Jurkat, Clone E6-1 (cell line): ENCODE results near the gene MYLK4.

Experiments used
- DNase-seq: peaks from one replicate; pipeline ENCODE4 v3.0.0-alpha.2; 2011; ENCODE audit warnings: low read depth, low spot score
- H3K4me3 ChIP-seq: 2 replicates; pipeline ENCODE4 v1.5.1; 2011; ENCODE audit warnings: mild to moderate bottlenecking, low read length, control low read depth, moderate library complexity

The MYLK4 gene

DNA sequence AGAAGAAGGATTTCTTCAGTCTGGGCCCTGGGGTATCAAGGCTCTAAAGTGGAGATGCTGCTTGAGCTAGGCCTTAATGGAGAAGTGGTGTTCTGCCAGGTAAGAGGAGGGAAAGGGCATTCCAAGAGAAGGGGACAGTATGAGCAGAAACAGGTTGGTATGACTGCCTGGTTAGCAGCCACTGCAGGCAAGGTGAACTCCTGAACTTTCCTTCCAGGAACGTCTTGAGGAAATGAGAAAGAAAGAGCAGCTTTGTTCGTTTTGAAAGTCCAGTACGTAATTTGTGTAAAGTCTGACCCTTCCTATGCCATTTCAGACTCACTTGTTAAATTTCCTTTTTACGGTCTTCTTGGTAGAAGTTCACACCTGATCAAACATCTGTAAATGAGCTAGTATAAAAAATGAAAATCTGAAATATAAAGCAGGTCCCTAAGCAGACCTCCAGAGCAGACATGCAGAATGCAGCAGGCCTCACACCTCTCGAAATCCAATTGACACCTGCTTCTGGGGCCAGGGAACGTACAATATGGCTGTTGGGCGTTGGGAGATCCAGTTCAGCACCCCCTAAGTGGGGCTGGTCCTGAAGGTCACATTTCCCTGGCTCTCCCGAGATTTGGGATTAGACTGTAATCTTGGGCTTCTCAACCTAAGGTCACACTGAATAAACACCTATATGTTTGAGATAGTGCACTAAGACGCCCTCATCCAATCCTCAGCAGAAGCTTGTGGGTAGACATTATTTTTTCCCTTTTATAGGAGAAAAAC is 33.6 kb downstream of the MYLK4 start:
- no peak overlapping the region for H3K4me3 ChIP-seq
- DNase-seq: no peak

DNA sequence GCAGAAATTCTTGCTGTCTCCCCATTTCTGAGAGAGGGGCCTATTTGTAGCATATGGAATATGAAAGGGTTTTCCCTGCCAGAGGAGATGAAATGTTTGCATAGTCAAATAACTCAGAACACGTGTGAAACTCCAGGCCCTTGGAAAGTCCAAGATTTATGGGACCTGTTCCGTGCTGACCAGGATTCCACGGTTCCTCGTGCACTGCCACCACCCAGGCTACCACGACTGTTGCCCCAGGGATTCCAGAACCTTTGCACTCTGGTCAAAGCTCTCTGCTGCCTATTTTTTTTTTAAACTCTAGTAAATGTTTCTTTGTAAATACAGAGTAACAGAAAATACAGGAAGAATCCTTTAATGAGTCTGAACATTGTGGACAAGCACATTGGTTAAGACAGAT is 35.0 kb downstream of the MYLK4 start:
- DNase-seq: no peak

DNA sequence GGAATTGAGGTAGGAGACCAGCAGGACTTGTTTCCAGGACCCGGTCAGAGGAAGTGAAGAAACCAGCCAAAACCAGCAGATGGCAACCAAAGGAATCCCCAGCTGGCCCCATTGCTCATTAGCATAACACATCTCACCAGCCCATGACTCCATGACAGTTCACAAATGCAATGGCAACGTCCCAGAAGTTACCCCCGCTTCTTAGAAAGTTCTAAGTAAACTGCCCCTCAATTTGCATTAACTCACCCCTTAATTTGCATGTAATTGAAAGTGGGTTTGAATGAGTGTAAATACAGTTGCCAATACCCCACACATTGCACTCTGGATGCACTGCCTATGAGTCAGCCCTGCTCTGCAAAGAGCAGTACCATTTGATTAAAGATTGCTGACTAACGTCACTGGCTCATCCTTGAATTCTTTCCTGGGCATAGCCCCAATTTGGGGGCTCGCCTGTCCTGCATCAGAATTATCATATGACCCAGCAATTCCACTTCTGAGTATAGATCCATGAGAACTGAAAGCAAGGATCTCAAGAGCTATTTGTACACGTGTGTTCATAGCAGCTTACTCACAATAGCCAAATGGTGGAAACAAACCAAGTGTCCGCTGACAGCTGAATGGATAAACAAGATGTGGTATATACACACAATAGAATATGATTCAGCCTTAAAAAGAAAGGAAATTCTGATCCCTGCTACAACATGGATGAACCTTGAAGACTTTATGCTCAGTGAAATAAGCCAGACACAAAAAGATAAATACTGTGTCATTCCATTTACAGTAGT is 36.4 kb downstream of the MYLK4 start:
- H3K4me3 ChIP-seq: no peak overlapping the region
- DNase-seq: no peak

More for the DNA sequence above, 35.0 kb downstream of the MYLK4 start:
- no peak overlapping the region for H3K4me3 ChIP-seq

DNA sequence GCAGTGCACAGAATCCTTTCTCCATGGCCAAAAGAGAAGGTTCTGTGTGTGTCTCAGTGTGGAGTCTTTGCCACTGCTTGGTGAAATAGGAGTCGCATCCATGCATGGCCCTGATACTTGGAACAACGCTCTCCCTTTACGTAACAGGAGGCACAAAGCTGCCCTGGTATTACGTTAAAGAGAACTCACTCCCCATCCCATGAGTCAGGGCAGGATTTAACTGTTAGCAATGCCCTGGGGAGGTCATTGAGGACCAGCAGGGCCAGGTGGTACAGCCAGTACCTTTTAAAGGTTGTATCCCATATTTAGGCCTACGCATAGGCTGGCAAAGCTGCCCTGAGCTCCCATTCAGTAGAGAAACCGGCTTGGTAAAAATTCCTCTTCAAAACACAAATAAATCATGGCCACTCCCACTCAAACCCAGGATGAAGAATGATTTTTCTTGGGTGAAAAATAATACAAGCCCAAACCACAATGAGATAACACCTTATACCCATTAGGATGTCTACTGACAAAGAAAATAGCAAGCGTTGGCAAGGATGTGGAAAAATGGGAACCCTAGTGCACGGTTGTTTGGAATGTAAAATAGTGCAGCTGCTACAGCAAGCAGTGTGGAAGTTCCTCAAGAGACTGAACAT is 37.1 kb downstream of the MYLK4 start:
- H3K4me3 ChIP-seq: no peak overlapping the region
- no peak for DNase-seq

DNA sequence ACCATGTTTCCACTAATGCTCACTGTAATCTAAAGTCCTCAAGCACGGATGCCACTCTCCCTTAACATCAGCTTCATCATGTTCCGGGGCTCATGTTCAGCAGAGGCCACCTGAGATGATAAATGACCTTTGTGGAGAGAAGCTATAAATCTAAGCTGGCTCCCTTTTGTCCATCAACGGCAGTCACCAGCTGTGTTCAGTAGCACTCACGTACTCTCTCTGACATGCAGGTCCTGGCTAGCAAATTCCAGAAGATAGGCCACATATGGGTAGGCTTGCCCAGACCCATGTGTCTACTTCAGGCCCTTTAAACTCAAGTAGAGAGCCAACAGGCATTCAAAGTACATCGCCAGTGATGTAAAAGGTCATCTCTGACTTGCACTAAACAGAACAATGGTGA is 38.6 kb downstream of the MYLK4 start:
- DNase-seq: no peak
- no peak overlapping the region for H3K4me3 ChIP-seq

DNA sequence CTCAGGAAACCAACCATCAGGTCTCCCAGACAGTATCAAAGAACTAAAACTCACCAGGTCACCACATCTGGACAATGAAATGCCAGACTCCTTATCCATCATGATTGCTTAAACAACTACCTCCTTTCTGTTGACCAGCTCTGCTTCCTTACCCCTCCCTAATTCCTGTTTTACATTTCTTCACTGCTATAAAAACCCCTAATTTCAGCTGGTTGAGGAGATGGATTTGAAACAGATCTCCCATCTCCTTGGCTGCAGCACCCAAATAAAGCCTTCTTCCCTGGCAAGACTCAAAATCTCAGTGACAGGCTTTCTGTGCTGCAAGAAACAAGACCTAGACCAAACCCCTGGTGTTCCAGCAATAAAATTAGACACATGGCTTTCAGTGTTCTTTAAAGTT is 40.3 kb downstream of the MYLK4 start:
- no peak for DNase-seq
- H3K4me3 ChIP-seq: no peak overlapping the region

DNA sequence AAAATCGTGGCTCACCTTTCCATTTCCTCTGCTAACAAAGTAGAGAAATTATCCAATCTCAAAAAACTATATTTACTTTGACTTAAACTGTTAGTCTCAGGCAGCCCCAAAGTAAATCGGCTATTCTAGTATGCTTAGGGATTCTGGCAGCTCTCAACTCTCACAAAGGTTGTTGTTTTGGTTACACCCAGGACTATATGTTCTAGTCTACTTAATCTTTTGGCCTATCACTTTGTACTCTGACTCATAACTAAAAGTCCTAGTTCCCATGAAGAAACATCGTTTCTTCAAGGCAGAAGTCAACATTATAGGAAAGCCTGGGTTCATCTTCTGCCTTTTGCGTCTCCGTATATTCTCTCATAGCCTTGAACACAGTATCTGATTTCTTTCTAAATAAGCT is 42.3 kb downstream of the MYLK4 start:
- no peak for DNase-seq
- no peak overlapping the region for H3K4me3 ChIP-seq

DNA sequence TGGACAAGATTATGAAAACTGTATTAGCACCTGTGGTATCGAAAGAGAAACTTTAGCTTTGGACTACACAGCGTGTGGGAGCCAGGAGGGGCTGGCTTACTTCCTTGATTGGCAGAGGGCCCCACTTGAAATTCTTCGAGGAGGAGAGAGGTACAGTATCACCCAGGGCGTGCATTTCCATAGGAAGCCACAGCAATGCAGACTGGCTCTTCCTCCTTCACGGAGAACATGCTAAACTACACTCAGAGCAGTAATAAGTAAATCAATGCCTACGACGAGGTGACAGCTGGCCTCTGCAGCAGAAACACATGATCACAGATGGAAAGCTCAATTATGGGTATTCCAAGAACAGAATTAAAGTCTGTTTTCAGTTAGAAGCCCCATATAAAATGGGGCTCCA is 44.2 kb downstream of the MYLK4 start:
- no peak overlapping the region for H3K4me3 ChIP-seq
- DNase-seq: no peak

DNA sequence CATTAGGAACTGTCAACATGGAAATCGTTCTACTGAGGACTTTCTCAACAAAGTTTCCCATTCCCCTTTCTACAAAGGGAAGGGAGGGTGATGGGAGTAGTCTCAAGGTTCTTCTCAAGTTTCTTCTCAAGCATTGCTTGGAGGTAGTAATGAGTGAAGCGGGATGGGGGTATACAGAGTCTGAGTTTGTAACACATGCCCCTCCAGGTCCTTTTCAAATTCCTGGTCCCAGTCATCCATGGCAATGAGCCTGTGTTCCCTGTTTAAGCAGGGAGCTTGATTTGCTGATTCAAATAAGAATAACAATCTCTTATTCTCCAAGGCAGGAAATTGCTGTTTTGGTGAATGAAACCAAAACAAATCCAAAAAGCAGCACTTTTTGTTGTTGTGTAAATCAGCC is 45.5 kb downstream of the MYLK4 start:
- no peak for DNase-seq
- no peak overlapping the region for H3K4me3 ChIP-seq

DNA sequence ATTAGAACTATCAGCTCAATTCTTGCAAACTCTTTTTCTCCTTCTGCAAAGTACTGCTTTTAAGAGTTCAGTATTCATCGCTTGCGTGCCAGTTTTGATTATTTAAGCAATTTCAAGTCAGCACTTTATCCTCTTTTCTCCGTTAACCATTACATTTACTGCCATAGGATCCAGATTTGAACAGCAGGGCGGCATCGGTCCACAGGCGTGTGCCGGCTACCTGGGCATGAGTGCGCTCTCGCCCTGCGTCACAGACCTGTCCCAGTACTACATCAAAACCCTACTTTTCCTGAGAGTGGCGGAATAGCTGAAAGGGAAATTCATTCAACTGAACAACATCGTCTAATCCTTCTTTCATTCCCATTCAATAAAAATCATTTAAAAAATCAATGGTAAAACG is 53.4 kb downstream of the MYLK4 start:
- no peak for DNase-seq
- H3K4me3 ChIP-seq: no peak overlapping the region

DNA sequence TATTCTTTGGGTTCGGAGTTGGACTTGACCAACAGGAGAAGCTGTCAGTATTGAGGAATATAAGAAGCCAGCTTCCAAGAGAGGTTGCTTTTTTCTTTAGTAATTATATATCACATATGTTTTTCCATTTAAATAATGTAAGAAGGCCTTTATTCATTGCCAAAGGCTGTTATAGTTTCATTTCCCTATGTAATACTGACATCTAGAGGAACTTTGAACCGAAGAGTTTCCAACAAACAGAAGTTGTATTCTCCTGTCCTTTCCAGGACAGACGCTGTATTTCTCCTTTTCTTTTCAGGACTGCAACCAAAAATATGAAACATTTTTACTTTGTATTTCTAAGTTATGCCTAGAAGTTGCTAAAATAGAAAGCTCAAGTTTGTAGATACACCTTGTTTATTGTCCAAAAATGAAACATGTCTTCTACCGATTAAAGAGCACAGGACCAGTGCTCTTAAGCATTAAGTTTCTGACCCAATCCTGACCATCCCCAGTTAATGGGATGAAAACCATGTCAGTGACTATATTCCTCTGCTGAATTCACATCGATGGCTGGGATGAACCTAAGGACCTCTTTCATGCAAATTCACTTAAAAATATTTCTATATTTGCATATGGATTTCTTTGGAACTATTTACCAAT is 55.1 kb downstream of the MYLK4 start:
- peak; percentile 11 for DNase-seq
- no peak overlapping the region for H3K4me3 ChIP-seq

DNA sequence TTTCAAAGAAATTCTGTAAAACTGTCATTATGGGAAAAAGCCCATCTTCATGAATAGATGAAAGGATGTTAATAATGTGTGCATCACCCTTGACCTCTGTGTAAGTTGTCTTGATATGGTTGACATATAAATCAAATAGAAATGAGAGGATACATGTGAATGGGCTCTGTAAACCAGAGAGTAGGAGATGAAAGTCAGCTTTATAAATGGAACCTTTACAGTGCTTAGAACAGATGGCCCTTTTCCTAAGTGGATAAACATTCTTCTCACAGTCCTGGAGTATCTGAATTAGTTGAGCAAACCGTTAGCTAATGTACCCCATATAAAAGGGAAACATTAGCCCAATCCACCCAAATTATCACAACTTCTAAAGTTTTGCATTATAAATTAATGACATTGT is 57.5 kb downstream of the MYLK4 start:
- DNase-seq: no peak
- no peak overlapping the region for H3K4me3 ChIP-seq

DNA sequence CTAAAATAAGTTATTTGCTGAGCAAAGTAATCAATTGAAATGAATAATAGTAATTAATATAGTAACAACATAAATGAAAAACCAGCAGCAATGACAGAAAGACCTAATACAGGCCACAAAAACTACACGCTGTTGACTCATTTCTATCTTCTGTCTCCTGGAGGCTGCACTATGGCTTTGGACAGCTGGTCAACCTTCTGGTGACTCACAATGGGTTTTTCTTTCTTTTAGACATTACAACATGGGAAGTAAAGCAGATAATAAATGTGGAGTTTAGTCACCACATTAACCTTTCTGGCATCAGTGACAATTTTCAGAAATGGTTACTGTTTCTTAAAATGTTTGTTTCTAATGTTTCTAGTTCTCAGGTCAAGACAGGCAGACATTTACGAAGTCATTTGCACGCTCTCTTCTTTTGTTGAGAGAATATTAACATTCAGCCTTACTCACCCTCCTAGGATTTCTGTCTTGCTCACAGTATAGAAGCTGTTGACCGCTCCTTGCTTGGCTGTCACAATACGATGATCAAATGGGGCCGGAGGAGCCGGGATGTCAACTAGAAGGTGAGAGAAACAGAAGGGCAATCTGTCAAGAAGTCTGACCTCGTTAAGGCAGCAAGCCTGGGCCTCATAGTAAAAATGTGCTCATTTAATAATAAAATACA is 62.2 kb downstream of the MYLK4 start:
- H3K4me3 ChIP-seq: no peak overlapping the region
- no peak for DNase-seq

DNA sequence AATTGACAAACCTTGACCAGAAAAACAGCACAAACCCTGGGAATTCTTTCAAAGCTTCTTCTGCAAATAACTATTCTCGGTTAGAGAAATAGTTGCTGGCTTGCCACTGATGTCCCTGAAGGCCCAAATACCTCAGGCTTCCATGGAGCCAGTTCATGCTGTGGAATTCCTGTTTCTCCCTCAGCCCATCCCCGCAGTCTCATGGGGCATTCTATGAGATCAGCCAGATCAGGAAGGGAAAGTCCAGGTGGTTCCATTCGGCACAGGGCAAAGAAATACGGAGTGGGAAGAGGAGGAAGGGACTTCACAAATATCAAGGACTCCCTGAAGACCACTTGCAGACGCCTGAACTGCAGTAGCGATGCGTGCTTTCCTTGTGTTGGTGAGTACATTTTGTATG is 63.3 kb downstream of the MYLK4 start:
- no peak for DNase-seq
- H3K4me3 ChIP-seq: no peak overlapping the region

DNA sequence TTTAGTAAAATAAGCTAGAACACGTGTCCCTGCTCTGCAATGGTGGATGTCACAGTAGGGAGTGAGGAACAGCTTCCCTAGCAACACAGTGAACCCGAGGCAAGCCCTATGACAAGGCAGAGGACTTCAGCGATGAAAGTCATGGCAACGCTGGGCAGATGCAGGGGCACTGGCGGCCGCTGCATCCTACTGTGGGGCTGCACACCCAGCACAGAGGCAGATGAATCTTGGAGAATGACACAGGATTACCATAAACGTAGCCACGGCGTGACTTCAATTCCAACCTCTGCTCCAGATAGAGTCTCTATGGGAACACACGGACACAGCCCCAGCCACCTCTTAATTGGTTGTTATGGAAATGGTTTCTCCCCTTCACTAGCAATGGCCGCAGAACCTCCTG is 64.2 kb downstream of the MYLK4 start:
- DNase-seq: no peak
- no peak overlapping the region for H3K4me3 ChIP-seq

DNA sequence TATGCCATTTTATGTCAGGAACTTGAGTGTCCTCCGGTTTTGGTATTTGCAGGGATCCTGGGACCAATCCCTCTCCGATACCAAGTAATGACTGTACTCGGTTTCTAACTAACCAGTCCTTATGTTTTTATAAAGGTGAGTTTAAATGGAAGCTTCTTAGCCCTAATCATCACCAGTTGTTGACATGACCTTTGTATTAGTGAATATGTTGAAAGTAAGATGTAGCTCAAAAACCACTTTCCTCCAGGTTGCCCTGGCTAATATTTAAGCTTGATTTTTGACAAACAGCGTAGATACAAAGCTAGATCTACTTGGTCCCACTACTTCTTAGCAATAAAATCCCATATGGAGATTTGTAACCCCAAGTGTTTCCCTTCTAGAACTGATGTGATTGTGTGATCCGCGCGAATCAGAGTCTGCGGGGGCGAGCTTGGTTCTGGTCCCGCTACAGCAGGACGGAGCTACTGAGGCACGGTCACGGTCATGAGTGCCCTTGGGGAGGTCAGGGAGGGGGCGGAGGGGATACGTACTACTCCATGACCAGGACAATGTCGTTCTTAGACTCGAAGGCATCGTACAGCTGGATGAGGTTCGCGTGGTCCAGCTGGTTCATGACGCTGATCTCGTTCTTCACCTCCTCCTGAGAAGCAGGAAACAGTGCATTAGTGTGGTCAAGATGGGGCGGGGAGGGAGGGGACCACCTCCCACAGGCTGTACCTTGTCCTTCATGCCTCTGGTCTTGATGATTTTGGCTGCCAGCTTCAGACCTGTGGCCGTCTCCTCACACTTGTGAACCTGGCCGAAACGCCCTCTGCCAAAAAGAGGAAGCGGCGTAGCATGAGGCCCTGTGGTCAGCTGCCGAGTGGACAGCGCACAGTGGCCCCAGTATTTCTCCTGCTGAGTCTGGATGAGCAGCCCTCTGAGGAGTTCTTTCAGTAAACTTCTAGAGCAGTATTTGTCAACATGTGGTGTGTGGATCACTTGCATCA is 65.7 kb downstream of the MYLK4 start:
- H3K4me3 ChIP-seq: no peak overlapping the region
- no peak for DNase-seq

DNA sequence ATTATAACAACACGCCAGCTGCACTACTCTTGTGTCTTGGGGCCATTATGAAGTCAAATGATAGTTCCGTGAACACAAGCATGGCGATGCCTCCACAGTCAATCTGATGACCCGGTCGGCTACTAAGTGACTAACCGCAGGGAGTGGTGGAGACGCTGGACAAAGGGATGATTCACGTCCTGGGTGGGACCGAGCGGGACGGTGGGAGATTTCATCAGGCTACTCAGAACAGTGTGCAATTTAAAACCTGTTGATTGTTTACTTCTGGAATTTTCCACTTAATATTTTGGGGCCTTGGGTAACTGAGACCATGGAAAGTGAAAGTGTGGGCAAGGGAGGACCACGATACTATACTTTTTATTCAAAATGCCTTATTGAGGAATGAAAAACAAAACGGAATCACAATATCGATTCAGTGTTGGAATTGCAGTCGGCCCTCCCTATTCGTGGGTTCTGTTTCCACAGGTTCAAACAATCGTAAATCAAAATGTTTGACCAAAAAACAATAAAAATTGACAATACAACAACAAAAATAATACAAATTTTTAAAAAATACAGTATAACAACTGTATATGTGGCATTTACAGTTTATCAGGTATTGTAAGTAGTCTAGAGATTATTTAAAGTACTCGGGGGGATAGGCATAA is 66.5 kb downstream of the MYLK4 start:
- DNase-seq: no peak
- no peak overlapping the region for H3K4me3 ChIP-seq
